HepG2 (cell line): ENCODE data around the gene NLRP5. TPM values are rescaled to one million over a fixed set of nuclear protein-coding genes. Genes with fewer than 3 reads are reported as not detected.

ENCODE experiments used
- ARID3A ChIP-seq: IDR thresholded peaks from 2 replicates; pipeline ENCODE4 v1.6.1; 2012; ENCODE audit warnings: low read depth, low read length, improper control_type of control experiment
- CCDC6 ChIP-seq: sonication (generic); formaldehyde crosslinking; IDR thresholded peaks from 2 replicates; pipeline ENCODE4 v1.8.1; 2022; ENCODE audit warnings: mild to moderate bottlenecking, missing genetic modification reagents, moderate library complexity
- CSRNP1 ChIP-seq: sonication (generic); formaldehyde crosslinking; IDR thresholded peaks from 2 replicates; pipeline ENCODE4 v1.8.1; 2023; ENCODE audit warnings: mild to moderate bottlenecking, missing genetic modification reagents
- ELF3 ChIP-seq: IDR thresholded peaks from 2 replicates; pipeline ENCODE4 v1.6.1; 2016; ENCODE audit warnings: missing genetic modification reagents, missing compliant biosample characterization
- GABPA ChIP-seq, 2 experiments: IDR thresholded peaks; 2 replicates each; pipeline ENCODE4 v1.6.1; 2011 to 2016; ENCODE audit warnings: low read depth in 2 of 2, low read length in 1 of 2, missing biosample characterization in 1 of 2, missing genetic modification characterization in 1 of 2
- GATAD2A ChIP-seq: IDR thresholded peaks from 2 replicates; pipeline ENCODE4 v1.6.1; 2016
- HNF4A ChIP-seq: sonication (generic); formaldehyde crosslinking; IDR thresholded peaks from 2 replicates; pipeline ENCODE4 v1.4.0; 2020; ENCODE audit warnings: missing genetic modification reagents
- HOMEZ ChIP-seq: IDR thresholded peaks from 2 replicates; pipeline ENCODE4 v1.6.1; 2016; ENCODE audit warnings: low read depth
- MBD4 ChIP-seq: IDR thresholded peaks from 2 replicates; pipeline ENCODE4 v1.6.1; 2012; ENCODE audit warnings: low read length, inconsistent platforms, borderline replicate concordance
- NFKB2 ChIP-seq: sonication (generic); formaldehyde crosslinking; IDR thresholded peaks from 2 replicates; pipeline ENCODE4 v1.4.0; 2020; ENCODE audit warnings: missing genetic modification reagents, borderline replicate concordance
- PCBP1 ChIP-seq: fragments of 200-400 bp; formaldehyde crosslinking; IDR thresholded peaks from 2 replicates; pipeline ENCODE4 v1.6.1; 2017; ENCODE audit warnings: mild to moderate bottlenecking, low read depth, low read length, borderline replicate concordance
- RARA ChIP-seq: IDR thresholded peaks from 2 replicates; pipeline ENCODE4 v1.6.1; 2016; ENCODE audit warnings: missing genetic modification reagents, missing compliant biosample characterization
- SALL1 ChIP-seq: sonication (generic); formaldehyde crosslinking; IDR thresholded peaks from 2 replicates; pipeline ENCODE4 v1.8.0; 2022; ENCODE audit warnings: mild to moderate bottlenecking, missing genetic modification reagents
- SRF ChIP-seq: IDR thresholded peaks from 2 replicates; pipeline ENCODE4 v1.6.1; 2011; ENCODE audit warnings: mild to moderate bottlenecking, low read depth, low read length, moderate library complexity
- STAG1 ChIP-seq: sonication (generic); formaldehyde crosslinking; IDR thresholded peaks from 2 replicates; pipeline ENCODE4 v1.4.0; 2020; ENCODE audit warnings: missing genetic modification reagents
- THAP7 ChIP-seq: sonication (generic); formaldehyde crosslinking; IDR thresholded peaks from 2 replicates; pipeline ENCODE4 v1.8.1; 2023; ENCODE audit warnings: mild to moderate bottlenecking, missing genetic modification reagents
- ZGPAT ChIP-seq: IDR thresholded peaks from 2 replicates; pipeline ENCODE4 v1.6.1; 2016; ENCODE audit warnings: mild to moderate bottlenecking
- ZMYM4 ChIP-seq: sonication (generic); formaldehyde crosslinking; IDR thresholded peaks from 2 replicates; pipeline ENCODE4 v1.8.1; 2023; ENCODE audit warnings: mild to moderate bottlenecking, missing genetic modification reagents
- ZNF232 ChIP-seq: sonication (generic); formaldehyde crosslinking; IDR thresholded peaks from 2 replicates; pipeline ENCODE4 v1.4.0; 2020; ENCODE audit warnings: missing genetic modification reagents, borderline replicate concordance
- ZNF772 ChIP-seq: sonication (generic); formaldehyde crosslinking; IDR thresholded peaks from 2 replicates; pipeline ENCODE4 v1.5.0; 2020; ENCODE audit warnings: mild to moderate bottlenecking, missing genetic modification reagents
- polyA plus RNA-seq, 8 experiments: library from polyadenylated mRNA; depleted of rRNA in 3 of 8; stranded (reverse) in 7 of 8; unstranded in 1 of 8; fragments of >200 nt; fragmentation: Illumina TruSeq in 4 of 8; extraction: Trizol in 4 of 8; gene quantifications; 2 replicates each; pipeline versions ENCODE4 v1.2.1 to v1.2.3, GENCODE V29; 2011 to 2016; ENCODE audit warnings: low read depth in 4 of 8, missing spikeins in 1 of 8, mixed read lengths in 1 of 8; ENCODE audit not compliant: insufficient read depth in 1 of 8
- total RNA-seq, 5 experiments: library from RNA; depleted of rRNA; stranded (reverse); fragments of >200 nt; fragmentation: Illumina TruSeq; extraction: Trizol; gene quantifications; 2 replicates each; pipeline ENCODE4 v1.2.3, GENCODE V29; 2016; ENCODE audit warnings: low read depth in 1 of 5
- TF ChIP-seq, protein P1 (sequence below): IDR thresholded peaks from 2 replicates; pipeline ENCODE4 v1.6.1; 2018; ENCODE audit warnings: missing genetic modification reagents, mild to moderate bottlenecking, missing compliant biosample characterization

NLRP5 gene
- total and polyA plus RNA-seq, 2 of the 13 experiments (the other 11 are each of a cell fraction or from before 2014, with no cell fraction given): not detected

DNA sequence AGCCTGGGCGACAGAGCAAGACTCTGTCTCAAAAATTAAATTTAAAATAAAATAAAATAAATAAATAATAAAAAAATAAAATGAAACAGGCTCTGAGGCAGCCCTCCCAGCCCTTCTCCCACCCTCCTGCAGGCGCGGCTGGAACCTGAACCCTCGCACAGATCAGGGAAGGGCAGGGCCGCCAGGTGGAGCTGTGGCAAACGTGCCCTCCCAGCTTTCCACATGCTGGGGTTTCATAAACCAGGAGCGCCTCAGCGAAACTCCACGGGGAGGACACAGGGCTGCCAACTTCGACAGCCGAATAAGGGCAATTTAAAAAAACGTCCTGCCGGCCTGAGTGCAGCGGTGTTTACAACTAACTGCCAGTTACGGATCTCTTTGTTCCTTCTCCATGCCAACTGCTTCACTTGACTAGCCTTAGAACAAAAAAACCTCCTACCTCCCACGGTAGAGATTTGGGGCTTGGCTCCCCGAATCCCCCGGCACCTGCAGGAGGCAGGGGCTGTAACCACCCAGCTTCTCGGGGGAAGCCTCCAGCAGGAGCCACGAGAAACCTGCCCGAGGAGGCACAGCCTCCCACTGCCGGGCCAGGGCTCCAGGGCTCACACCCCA, 118.6 kb downstream of the NLRP5 start (continued):
- TF ChIP-seq HOMEZ (CRISPR knock-in tag) (0 out of 2 replicates have a peak, but pooled peaks have one; percentile 28), ZGPAT (CRISPR knock-in tag) (peak; percentile 47; the same call in 1 of the 2 replicates), THAP7 (CRISPR knock-in tag) (no peak), SALL1 (peak; percentile 78), ELF3 (CRISPR knock-in tag) (peak; percentile 55; the same call in 1 of the 2 replicates), NFKB2 (CRISPR knock-in tag) (peak; percentile 19; the same call in 1 of the 2 replicates), ARID3A (no peak), GATAD2A (CRISPR knock-in tag) (peak; percentile 36; the same call in 1 of the 2 replicates), STAG1 (CRISPR knock-in tag) (peak; percentile 81), CSRNP1 (CRISPR knock-in tag) (0 out of 2 replicates have a peak, but pooled peaks have one; percentile 9), ZMYM4 (CRISPR knock-in tag) (0 out of 2 replicates have a peak, but pooled peaks have one; percentile 24), GABPA (IDR thresholded peaks at IDR 0.05; ENCODE audit: low read depth, low read length) (no peak), GABPA (CRISPR knock-in tag; IDR thresholded peaks at IDR 0.05; ENCODE audit: low read depth) (0 out of 2 replicates have a peak, but pooled peaks have one; percentile 22), CCDC6 (CRISPR knock-in tag) (0 out of 2 replicates have a peak, but pooled peaks have one; percentile 23), ZNF772 (CRISPR knock-in tag) (0 out of 2 replicates have a peak, but pooled peaks have one; percentile 33), ZNF232 (CRISPR knock-in tag) (peak; percentile 62; the same call in 1 of the 2 replicates), RARA (peak; percentile 42; the same call in 1 of the 2 replicates), PCBP1 (no peak), SRF (peak; percentile 73; the same call in 1 of the 2 replicates), HNF4A (CRISPR knock-in tag) (peak; percentile 41; the same call in 1 of the 2 replicates), MBD4 (no peak)
- TF ChIP-seq, protein P1, sequence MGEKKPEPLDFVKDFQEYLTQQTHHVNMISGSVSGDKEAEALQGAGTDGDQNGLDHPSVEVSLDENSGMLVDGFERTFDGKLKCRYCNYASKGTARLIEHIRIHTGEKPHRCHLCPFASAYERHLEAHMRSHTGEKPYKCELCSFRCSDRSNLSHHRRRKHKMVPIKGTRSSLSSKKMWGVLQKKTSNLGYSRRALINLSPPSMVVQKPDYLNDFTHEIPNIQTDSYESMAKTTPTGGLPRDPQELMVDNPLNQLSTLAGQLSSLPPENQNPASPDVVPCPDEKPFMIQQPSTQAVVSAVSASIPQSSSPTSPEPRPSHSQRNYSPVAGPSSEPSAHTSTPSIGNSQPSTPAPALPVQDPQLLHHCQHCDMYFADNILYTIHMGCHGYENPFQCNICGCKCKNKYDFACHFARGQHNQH (CRISPR knock-in tag): peak; percentile 57; the same call in 1 of the 2 replicates
